ENCODE measurements around the gene DGKG.
A peak's percentile ranks its signal among the peaks of the same experiment; 100 is the strongest.

DGKG gene

DNA sequence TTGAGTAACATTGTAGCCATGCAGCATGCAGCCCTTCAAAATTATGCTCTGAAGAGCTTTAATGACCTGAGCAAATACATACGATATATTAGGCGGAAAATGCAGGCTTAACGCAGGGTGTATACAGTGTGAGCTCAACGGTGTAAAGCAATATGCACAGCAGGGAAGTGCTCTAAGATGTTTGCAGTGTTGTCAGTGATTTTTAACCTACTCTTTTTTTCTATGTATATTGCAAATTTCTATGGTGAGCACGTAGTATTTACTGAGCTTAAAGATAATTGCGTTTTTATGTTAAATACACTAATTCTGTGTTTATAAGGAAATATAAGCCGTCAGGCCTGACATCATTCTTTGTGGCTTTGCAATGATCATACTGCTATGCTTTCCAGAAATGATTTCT is 42.1 kb downstream of the DGKG start:
- DNase-seq, result no peak
- TF ChIP-seq GATA1 (IDR thresholded peaks at IDR 0.05; ENCODE audit: low read depth, low read length), result no peak
- TF ChIP-seq POLR2A (IDR thresholded peaks at IDR 0.05; ENCODE audit: low read length), result no peak

DNA sequence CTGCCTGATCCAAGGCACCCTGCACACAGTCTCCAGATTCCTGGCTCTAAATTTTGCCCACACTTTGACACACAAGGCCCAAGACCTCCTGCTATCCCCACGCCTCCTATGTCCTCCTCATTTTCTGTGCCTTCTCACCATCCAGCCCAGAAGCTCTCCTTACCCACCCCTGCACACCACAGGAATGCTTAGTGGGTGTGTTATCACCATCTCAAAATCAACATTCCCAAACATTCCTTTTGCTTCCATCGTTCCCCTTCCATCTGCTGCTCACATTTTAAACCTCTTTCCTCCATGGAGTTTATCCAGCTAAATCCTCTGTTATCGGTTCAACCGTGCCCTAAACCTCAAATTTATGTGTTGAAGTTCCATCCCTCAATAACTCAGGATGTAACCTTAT is 43.9 kb downstream of the DGKG start:
- no peak for TF ChIP-seq POLR2A (IDR thresholded peaks at IDR 0.05; ENCODE audit: low read length)
- no peak for TF ChIP-seq GATA1 (IDR thresholded peaks at IDR 0.05; ENCODE audit: low read depth, low read length)
- DNase-seq, result no peak

DNA sequence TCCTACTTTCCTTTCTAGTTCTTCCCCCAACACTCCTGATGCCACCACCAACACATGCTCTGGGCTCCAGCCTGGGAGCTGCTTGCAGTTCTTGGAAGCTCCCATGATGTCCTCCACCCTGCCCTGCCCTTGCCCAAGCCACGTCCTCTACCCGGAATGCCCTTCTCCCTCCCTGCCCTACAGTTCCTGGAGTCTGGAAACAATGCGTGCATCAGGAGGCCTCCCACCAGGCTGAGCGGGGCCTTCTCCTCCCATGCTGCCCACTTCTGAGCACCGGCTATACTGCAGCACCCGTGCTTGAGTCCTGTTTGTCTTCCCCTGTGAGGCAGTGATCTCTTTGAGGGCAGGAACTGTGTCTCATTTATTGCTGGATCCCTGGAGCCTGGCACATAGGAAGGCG is 44.6 kb downstream of the DGKG start:
- TF ChIP-seq POLR2A (IDR thresholded peaks at IDR 0.05; ENCODE audit: low read length) (no peak), GATA1 (IDR thresholded peaks at IDR 0.05; ENCODE audit: low read depth, low read length) (no peak)
- no peak for DNase-seq

DNA sequence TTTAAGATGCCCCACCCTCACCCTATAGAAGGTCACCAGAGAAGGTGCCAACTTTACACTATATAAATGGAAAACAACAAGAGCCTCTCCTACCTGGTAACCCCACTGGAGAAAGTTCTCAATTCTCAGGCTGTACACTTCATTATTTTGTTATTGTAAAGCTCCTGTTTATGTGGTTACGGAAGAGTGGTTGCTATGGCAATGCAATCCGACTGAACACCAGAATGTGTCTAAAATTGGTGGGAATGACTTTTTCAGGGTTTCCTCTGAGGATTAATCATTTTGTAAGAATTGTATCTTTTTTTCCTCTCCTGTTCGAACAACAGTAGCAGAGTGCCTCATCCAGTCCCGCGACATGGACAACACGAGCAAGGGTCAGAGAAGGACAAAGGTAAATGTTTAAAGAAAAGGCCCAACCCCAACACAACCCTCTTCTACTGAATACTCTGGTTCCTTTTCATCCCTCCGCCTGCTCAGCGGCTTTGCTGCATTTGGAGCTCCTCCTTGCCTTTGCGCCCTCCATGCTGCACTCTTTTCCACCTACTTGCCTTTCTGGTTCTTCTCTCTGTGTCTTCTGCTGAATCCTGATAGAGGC is 45.3 kb downstream of the DGKG start:
- no peak for TF ChIP-seq POLR2A (IDR thresholded peaks at IDR 0.05; ENCODE audit: low read length)
- no peak for TF ChIP-seq GATA1 (IDR thresholded peaks at IDR 0.05; ENCODE audit: low read depth, low read length)
- DNase-seq, result no peak

DNA sequence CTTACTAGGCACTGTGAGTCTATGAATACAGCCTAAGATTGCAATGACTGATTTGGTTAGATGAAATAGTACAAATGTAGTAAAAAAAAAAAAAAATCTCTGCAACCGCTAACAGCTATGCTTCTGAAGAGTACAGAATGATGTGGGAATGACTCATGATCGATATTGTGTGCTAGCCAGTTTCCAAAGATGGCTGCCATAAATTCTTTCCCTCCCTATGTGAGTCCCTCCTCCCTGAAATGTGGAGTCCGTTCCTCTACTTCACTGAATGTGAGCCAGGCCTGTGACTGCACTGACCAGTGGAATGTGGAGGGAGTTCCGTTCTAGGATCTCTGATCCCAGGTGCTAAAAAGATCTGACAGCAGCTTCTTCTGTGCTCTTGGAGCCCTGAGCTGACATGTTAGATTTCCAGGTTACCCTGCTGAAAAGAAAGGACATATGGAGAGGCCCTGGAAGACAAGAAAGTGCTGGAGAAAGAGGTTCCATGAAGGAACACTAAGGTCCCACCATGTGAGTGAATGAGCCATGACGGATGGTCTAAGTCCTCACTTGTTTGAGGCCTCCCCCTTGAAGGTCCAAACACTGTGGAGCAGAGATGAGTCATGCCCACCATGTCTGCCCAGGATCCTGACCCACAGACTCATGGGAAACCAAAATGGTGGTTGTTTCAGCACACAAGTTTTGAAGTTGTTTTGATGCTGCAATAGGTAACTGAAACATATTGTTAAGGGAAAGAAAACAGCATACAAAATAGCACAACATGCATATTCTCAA is 46.3 kb downstream of the DGKG start:
- TF ChIP-seq GATA1 (IDR thresholded peaks at IDR 0.05; ENCODE audit: low read depth, low read length) (no peak), POLR2A (IDR thresholded peaks at IDR 0.05; ENCODE audit: low read length) (no peak)
- no peak for DNase-seq

DNA sequence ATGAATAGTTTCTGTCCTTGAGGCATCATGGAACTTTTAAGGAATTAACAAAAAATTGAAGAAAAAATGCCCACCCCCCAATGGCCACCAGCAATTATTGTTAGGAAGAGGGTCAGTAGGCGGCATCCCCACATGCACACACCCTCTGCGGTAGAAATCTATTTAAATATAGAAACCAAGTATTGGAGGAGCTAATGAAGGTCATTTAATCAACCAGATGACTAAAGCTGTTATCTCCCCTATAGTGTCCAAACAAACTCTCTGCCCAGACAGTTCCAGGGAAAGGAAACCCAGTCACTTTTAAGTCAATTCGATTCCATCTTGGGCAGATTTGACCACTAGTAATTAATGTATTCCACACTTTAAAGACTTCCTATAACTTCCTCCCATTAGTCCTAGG is 47.1 kb downstream of the DGKG start:
- TF ChIP-seq POLR2A (IDR thresholded peaks at IDR 0.05; ENCODE audit: low read length), result no peak
- TF ChIP-seq GATA1 (IDR thresholded peaks at IDR 0.05; ENCODE audit: low read depth, low read length), result no peak
- DNase-seq, result no peak

DNA sequence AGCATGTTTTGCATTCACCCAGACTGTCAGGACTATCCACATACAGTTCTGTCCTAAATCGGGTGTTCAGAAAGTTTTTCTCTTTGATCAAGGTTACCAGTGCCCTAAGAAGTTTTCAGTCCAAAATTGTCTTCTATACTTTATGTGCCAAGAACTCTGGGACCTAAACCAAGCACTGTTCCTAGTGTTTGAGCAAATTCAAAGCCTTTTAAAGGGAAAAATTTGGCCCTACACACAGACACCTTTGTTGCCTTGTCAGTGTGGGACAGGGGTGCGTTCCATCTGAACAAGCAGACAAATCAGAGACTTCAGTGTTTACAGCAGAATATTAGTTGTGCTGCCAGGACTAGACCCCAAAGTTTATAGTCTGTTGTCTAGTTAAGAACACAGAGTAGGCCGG is 50.6 kb downstream of the DGKG start:
- TF ChIP-seq GATA1 (IDR thresholded peaks at IDR 0.05; ENCODE audit: low read depth, low read length), result no peak
- no peak for TF ChIP-seq POLR2A (IDR thresholded peaks at IDR 0.05; ENCODE audit: low read length)
- no peak for DNase-seq

DNA sequence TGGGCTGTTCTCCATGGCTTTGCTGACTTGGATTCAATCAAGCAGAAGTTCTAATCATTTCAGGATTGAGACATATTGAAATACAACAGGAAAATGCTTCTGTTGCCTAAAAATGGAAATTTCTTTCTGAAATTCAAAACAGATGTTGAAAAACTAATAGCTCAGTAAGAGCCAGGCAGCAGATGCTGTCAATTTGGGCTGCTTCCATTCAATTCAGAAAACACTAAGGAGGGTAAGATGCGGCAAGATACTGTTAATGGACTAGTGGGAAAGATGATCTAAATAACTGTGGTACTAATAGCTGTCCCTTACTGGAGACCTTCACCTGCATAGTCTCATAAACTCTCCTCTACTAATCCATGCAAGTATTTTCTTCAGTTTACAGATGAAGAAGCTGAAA is 53.5 kb downstream of the DGKG start:
- DNase-seq, result no peak

DNA sequence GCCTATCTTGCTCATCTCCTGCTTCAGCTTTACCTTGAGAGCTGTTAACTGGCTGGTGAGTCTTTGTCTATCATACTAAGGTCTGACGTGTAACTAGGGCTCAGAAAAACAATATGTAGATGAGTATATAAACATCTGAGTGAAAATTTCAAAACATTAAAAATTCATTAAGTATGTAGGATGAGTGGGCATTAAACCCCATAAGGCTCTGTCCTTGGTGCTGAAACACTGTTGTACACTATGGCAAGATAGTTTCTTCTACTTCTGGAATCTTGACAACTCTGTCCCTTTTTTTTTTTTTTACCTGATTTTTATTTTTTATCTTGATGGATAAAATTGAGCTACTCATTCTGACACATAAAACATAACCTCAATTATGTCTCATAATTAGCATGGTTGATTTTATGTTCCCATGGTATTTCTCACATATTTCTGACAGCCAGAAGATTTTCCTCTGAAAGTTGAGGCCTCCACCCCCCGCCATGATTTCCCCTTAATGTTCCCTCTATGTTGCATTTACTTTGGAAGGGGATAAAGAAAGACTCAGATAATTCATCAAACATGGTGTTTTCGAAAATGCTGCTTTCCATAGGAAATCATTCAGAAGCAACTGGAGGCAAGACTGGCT is 54.3 kb downstream of the DGKG start:
- no peak for TF ChIP-seq POLR2A (IDR thresholded peaks at IDR 0.05; ENCODE audit: low read length)
- no peak for TF ChIP-seq GATA1 (IDR thresholded peaks at IDR 0.05; ENCODE audit: low read depth, low read length)
- peak; percentile 39 to 57 for DNase-seq

More for the DNA sequence above, 53.5 kb downstream of the DGKG start:
- TF ChIP-seq GATA1 (IDR thresholded peaks at IDR 0.05; ENCODE audit: low read depth, low read length) (no peak), POLR2A (IDR thresholded peaks at IDR 0.05; ENCODE audit: low read length) (no peak)

DNA sequence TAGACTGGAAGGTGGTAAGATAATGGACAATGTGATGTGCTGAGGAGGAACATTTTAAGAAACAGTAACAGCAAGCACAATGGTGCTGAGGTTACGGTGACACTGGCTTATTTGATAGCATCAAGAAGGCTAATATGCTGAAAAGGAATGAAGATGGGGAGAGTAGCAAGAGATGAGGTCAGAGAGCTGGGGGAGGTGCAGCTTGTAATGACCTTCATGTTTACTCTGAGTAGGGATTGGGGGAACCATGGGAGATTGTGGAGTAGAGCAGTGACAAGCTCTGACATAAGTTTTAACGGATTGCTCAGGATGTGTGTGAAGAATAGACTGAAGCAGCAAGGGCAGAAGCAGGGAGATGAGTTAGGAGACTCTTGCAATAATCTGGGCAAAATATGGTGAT is 56.7 kb downstream of the DGKG start:
- DNase-seq, result no peak
- no peak for TF ChIP-seq GATA1 (IDR thresholded peaks at IDR 0.05; ENCODE audit: low read depth, low read length)
- no peak for TF ChIP-seq POLR2A (IDR thresholded peaks at IDR 0.05; ENCODE audit: low read length)

DNA sequence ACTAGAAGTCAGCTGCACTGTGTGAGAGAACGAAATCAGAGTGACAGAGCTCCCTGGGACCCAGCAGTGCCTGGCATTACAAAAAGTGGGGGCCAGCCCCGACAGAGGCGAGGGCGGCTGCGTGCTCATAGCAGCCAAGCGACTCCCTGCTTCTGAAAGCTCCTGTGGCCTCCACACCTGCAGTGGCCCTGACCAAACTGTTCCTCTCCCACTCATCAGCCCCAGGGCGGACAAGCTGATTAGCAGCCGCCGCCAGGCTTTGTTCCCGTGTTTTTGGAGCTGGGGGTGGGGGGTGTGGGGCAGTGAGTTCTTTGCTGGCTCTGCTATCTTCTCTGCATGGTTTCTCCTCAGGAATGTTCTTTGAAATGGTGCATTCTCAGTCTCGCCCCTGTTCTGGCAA is 58.1 kb downstream of the DGKG start:
- DNase-seq, result no peak
- TF ChIP-seq POLR2A (IDR thresholded peaks at IDR 0.05; ENCODE audit: low read length) (no peak), GATA1 (IDR thresholded peaks at IDR 0.05; ENCODE audit: low read depth, low read length) (no peak)

DNA sequence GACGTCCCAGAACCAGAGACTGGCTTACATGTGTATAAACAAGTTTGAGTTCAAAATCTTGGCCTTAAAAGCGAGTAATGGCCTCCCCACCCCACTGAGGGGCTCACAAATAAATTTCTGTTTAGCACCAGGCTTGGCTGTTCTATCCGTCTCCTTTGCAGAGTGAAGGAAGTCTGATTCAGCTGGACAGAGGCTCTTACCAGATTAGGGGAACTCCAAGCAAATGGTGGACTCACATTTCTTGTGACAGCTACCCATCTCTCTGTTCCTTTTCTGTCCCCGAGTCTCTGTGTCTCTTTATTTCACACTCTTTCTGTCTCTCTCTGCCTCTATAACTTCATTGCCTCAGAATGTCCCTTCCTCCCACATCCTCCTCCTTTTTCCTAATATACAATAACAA is 62.7 kb downstream of the DGKG start:
- no peak for TF ChIP-seq GATA1 (IDR thresholded peaks at IDR 0.05; ENCODE audit: low read depth, low read length)
- TF ChIP-seq POLR2A (IDR thresholded peaks at IDR 0.05; ENCODE audit: low read length), result no peak
- no peak for DNase-seq

DNA sequence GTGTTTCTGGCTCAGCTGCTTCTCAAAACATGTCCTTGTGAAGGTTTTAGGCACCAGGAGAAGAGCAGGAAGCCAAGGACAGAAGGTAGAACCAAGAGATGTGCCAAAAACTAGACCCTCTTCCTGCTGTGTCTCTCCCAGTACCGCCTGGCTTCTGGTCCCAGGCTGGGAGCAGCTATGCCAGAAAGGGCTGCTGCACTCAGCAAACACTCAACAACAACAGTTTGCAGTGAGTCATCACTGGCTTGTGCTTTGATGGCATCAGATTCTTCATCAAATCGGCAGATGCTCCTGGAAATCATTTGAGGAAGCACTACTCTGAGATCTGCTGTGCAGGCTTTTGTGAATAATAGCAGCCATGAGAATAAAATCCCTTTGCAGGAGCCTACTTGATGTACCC is 63.2 kb downstream of the DGKG start:
- no peak for TF ChIP-seq POLR2A (IDR thresholded peaks at IDR 0.05; ENCODE audit: low read length)
- no peak for TF ChIP-seq GATA1 (IDR thresholded peaks at IDR 0.05; ENCODE audit: low read depth, low read length)

DNA sequence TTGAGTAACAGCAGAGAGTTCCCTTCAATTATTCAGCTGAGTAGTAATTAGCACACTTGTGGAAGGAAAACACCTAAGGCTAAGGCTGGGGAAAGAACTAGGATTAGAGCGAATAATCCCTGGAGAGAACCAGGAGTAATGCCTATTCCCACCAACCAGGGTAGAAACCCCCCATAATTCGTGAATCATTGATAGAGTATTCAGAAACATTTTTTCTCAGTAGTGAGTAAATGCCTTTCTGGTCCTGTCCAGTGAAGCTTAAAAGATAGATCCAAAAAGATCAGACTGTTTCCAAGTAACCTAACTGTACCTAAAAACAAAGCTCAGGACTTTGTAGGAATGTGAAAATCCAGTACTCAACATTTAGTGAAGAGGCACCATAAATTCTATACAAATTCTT is 71.2 kb downstream of the DGKG start:
- no peak for TF ChIP-seq POLR2A (IDR thresholded peaks at IDR 0.05; ENCODE audit: low read length)
- no peak for TF ChIP-seq GATA1 (IDR thresholded peaks at IDR 0.05; ENCODE audit: low read depth, low read length)
- no peak for DNase-seq

More for the DNA sequence above, 63.2 kb downstream of the DGKG start:
- DNase-seq, result no peak

DNA sequence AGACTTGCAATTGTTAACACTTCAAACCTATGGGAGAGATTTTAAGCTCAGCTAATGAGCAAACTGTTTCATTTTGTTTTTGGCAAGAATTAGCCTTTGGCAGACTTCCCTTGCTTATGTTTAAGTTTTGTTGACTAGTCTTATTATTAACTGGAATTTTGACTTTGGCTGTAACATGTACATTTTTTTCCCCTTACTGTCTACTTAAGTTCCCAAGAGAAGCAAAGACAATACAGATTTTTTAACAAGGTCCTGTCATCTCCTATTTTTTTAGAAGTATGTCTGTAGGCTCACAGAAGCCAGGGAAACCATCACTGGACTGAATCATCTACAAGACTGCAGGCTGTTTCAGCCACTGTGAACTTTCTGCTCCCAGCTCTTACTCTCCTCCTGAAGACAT is 74.3 kb downstream of the DGKG start:
- TF ChIP-seq GATA1 (IDR thresholded peaks at IDR 0.05; ENCODE audit: low read depth, low read length) (no peak), POLR2A (IDR thresholded peaks at IDR 0.05; ENCODE audit: low read length) (no peak)
- no peak for DNase-seq
